WI38 (cell line): Measurements from ENCODE around the gene HECW1.

Experiments used
- H3K4me3 ChIP-seq: 2 replicates; pipeline ENCODE4 v1.5.1; 2011; ENCODE audit warnings: low read depth, mild to moderate bottlenecking, control low read depth, low read length
- TF ChIP-seq, protein P1 (sequence below): IDR thresholded peaks from 2 replicates; pipeline ENCODE4 v1.5.1; 2012; ENCODE audit warnings: low read depth, mild to moderate bottlenecking, control low read depth, low read length

HECW1 gene

DNA sequence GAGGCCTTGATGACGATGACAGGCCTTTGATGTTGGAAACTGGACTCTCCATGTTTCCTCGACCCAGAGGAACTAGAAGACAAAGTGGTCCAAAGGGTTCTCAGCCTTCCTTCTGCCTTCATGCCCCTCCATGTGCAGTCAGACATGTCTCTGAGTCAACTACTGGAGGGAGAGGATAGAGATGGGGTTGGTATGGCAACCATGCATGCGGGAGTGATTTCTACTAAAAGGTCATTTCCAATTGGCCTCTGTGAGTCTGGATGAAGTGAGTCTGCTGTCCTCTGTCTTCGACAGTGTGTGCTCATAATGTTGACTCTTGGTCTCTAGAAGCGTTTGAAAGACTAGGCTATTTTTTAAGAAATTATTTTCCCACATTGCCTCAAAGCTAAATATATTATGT is 499.7 kb downstream of the HECW1 start:
- no peak overlapping the region for H3K4me3 ChIP-seq
- TF ChIP-seq, protein P1, sequence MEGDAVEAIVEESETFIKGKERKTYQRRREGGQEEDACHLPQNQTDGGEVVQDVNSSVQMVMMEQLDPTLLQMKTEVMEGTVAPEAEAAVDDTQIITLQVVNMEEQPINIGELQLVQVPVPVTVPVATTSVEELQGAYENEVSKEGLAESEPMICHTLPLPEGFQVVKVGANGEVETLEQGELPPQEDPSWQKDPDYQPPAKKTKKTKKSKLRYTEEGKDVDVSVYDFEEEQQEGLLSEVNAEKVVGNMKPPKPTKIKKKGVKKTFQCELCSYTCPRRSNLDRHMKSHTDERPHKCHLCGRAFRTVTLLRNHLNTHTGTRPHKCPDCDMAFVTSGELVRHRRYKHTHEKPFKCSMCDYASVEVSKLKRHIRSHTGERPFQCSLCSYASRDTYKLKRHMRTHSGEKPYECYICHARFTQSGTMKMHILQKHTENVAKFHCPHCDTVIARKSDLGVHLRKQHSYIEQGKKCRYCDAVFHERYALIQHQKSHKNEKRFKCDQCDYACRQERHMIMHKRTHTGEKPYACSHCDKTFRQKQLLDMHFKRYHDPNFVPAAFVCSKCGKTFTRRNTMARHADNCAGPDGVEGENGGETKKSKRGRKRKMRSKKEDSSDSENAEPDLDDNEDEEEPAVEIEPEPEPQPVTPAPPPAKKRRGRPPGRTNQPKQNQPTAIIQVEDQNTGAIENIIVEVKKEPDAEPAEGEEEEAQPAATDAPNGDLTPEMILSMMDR, result no peak

DNA sequence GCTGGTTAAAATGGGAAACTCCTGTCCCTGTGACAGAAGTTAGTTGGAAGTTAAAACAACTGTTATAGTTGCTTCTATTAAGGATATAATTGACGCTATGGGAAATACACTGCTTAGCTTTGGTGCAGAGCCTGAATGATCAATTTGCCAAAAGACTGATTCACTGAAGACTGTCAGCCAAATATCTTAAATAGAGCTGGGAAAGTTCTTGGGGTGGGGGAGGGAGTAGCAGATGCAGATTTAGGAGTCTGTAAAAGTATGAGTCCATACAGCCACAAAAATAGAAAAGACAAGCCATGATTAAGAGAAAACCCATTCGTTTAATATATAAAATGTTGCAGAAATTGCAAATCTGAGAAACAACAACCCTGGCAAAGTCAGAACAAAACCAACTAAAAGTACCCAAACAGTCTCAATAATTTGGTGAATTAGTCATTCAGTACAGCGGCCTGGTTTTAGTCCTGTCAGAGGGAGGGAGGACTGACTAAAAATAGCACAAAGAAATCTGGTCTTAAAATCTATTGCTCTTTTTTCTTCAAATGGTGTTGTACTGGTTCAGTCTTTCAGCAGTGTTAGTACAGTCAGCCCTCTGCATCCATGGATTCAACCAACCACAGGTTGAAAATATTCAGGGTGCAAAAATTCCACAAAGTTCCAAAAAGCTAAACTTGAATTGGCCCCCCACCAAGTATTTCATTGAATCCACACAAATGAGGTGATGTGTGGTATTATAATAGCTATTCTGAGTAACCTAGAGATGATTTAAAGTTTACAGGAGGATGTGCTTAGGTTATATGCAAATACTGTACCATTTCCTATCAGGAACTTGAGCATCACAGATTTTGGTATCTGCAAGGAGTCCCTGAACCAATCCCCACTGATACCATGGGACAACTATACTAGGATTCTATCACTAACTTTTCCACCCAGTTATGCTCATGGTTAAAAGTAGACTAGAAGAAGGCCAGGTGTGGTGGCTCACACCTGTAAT is 500.4 kb downstream of the HECW1 start:
- TF ChIP-seq, protein P1, result no peak

More for the DNA sequence above, 500.4 kb downstream of the HECW1 start:
- no peak overlapping the region for H3K4me3 ChIP-seq
